22Rv1 (cell line): ENCODE results near the gene CDC42EP5.

Experiments
- CTCF ChIP-seq: fragments of 450-650 bp; IDR thresholded peaks from 2 replicates; pipeline ENCODE4 v1.5.1; 2017; ENCODE audit warnings: mild to moderate bottlenecking
- ZFX ChIP-seq: fragments of 450-650 bp; IDR thresholded peaks from 2 replicates; pipeline ENCODE4 v1.6.1; 2017; ENCODE audit warnings: antibody characterized with exemption, borderline replicate concordance

DNA sequence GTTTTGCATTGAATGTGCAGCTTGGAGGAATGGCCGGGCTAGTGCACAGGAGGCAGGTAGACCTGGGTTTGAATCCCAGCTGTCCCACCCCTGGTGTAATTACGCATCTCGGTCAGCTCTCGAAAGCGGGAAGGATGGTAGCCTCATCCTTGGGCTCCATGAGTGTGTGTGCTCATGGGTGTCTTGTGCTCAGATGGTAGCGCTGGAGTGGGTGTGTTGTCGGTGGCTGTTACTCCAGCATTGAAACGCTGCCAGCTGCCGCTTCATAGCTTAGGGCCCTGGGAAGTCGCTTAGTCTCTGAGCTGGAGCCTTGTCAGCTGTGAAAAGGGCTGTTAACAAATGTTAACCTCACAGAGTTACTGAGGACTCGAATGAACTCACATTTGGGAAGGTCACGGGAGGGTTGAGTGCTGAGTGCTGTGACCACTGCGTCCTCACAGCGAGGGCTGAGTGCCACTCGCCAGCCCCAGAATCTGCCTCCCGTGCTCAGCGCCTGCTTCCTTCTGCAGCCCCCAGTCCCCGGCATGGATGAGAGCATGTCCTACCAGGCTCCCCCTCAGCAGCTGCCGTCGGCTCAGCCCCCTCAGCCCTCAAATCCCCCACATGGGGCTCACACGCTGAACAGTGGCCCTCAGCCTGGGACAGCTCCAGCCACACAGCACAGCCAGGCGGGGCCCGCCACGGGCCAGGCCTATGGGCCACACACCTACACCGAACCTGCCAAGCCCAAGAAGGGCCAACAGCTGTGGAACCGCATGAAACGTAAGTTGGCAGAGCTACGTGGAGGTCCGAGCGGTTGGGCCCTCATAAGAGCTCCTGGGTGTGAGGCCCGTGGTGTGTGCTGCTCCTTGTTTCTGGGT lies 18.9 kb downstream of the CDC42EP5 start:
- TF ChIP-seq CTCF: no peak
- TF ChIP-seq ZFX: no peak
